A673 (cell line): Measurements from ENCODE around the gene ARSD. TPM values are rescaled to one million over a fixed set of nuclear protein-coding genes. Genes with fewer than 3 reads are reported as not detected.

Experiments used
- BruUV-seq: library from RNA; stranded (reverse); fragments of 400-500 nt; replicated peaks from 2 replicates; lab custom pipeline; 2021; lab: Mats Ljungman, UMichigan
- CTCF ChIA-PET: fragments of 300-600 bp; sonication (Branson Sonifier 250); formaldehyde crosslinking; loops from one replicate; lab custom pipeline; 2022; ENCODE audit warnings: antibody characterized with exemption; lab: Charles Lee
- POLR2A ChIA-PET: fragments of 300-600 bp; sonication (Branson Sonifier 250); formaldehyde crosslinking; loops from one replicate; lab custom pipeline; 2022; ENCODE audit warnings: antibody characterized with exemption; ENCODE audit not compliant: low non-redundant PET; lab: Charles Lee
- DNase-seq: peaks from one replicate; pipeline ENCODE4 v3.0.0-alpha.2; 2015; ENCODE audit warnings: low spot score
- H3K27ac ChIP-seq: fragments of 200-600 bp; sonication (generic); 2 replicates; pipeline ENCODE4 v1.5.1; 2016; ENCODE audit warnings: mixed run types, low read depth, mild to moderate bottlenecking, mixed read lengths, antibody characterized with exemption, low read length; ENCODE audit not compliant: poor library complexity, severe bottlenecking
- H3K27me3 ChIP-seq: fragments of 200-600 bp; sonication (generic); replicated peaks from 2 replicates; pipeline ENCODE4 v1.6.1; 2017; ENCODE audit warnings: mixed run types, low read depth, mild to moderate bottlenecking, mixed read lengths, antibody characterized with exemption, low read length; ENCODE audit not compliant: insufficient read depth, poor library complexity
- H3K36me3 ChIP-seq: fragments of 200-600 bp; sonication (generic); 2 replicates; pipeline ENCODE4 v1.6.1; 2016; ENCODE audit warnings: mixed run types, mild to moderate bottlenecking, mixed read lengths, antibody characterized with exemption, low read length; ENCODE audit not compliant: insufficient read depth, poor library complexity, severe bottlenecking
- H3K4me1 ChIP-seq: fragments of 200-600 bp; sonication (generic); 2 replicates; pipeline ENCODE4 v1.6.1; 2017; ENCODE audit warnings: mixed run types, mild to moderate bottlenecking, mixed read lengths, antibody characterized with exemption, low read length; ENCODE audit not compliant: insufficient read depth, poor library complexity, severe bottlenecking
- H3K4me3 ChIP-seq: fragments of 200-600 bp; sonication (generic); 2 replicates; pipeline ENCODE4 v1.5.1; 2016; ENCODE audit warnings: low read depth, mixed run types, mild to moderate bottlenecking, mixed read lengths, low read length; ENCODE audit not compliant: poor library complexity, severe bottlenecking
- H3K9me3 ChIP-seq: fragments of 200-600 bp; sonication (generic); 2 replicates; pipeline ENCODE4 v1.6.1; 2016; ENCODE audit warnings: mixed run types, low read depth, mild to moderate bottlenecking, mixed read lengths, antibody characterized with exemption, low read length; ENCODE audit not compliant: poor library complexity, severe bottlenecking
- CTCF ChIP-seq: fragments of 300-800, 200-600 bp; sonication (generic); conservative IDR thresholded peaks from 2 replicates; pipeline ENCODE4 v1.5.1; 2017; ENCODE audit warnings: low read depth, mild to moderate bottlenecking, antibody characterized with exemption, low read length, moderate library complexity, mixed read lengths
- EZH2 ChIP-seq: fragments of 200-600 bp; sonication (generic); IDR thresholded peaks from 2 replicates; pipeline ENCODE4 v1.6.1; 2017; ENCODE audit warnings: borderline replicate concordance, low read depth, mild to moderate bottlenecking, mixed read lengths, antibody characterized with exemption, low read length; ENCODE audit not compliant: poor library complexity, severe bottlenecking
- intact Hi-C: fragments of 100-400 bp; cut with micrococcal nuclease; formaldehyde crosslinking; loops from one replicate; pipeline ENCODE4 v1.10.0; 2022; ENCODE audit not compliant: unreplicated experiment
- total RNA-seq: library from RNA; stranded (reverse); gene quantifications from 2 replicates; pipeline ENCODE4 v1.2.3, GENCODE V29; 2021

ARSD gene
- total RNA-seq, 1 experiment from 2014 or later, result 1.2 TPM

GRCh38 chrX:2924151-2924550 lies 5.0 kb downstream of the ARSD start:
- no peak for DNase-seq
- ChIA-PET POLR2A (no interaction called here), CTCF (no interaction called here)
- TF ChIP-seq EZH2 (no peak), CTCF (no peak)
- no peak overlapping the region for H3K4me3 ChIP-seq
- H3K27me3 ChIP-seq, result peaks cover 4% of the 10 kb centered on the region
- no peaks in the 10 kb centered on the region for H3K36me3 ChIP-seq
- no peaks in the 10 kb centered on the region for H3K9me3 ChIP-seq
- H3K4me1 ChIP-seq, result no peaks in the 10 kb centered on the region
- no peak overlapping the region for H3K27ac ChIP-seq
- intact Hi-C loops, result no loop called here
- no TSS peak for BruUV-seq

GRCh38 chrX:2921750-2922149 lies 7.4 kb downstream of the ARSD start:
- intact Hi-C loops, result no loop called here
- POLR2A ChIA-PET, result no interaction called here
- CTCF ChIA-PET, result no interaction called here

GRCh38 chrX:2921193-2921592 lies 7.9 kb downstream of the ARSD start:
- no peaks in the 10 kb centered on the region for H3K9me3 ChIP-seq
- no peak overlapping the region for H3K4me3 ChIP-seq
- ChIA-PET POLR2A (no interaction called here), CTCF (interaction anchor here (0.6 kb wide), 1 partner anchor 46 kb away, joined by 13 read pairs; no protein-coding TSS in a partner anchor)
- no peak overlapping the region for H3K27ac ChIP-seq
- TF ChIP-seq CTCF (no peak), EZH2 (no peak)
- BruUV-seq, result no TSS peak
- no peaks in the 10 kb centered on the region for H3K27me3 ChIP-seq
- intact Hi-C loops, result no loop called here
- DNase-seq, result no peak
- H3K36me3 ChIP-seq, result no peaks in the 10 kb centered on the region
- no peaks in the 10 kb centered on the region for H3K4me1 ChIP-seq

More at GRCh38 chrX:2921750-2922149, 7.4 kb downstream of the ARSD start:
- H3K4me3 ChIP-seq, result no peak overlapping the region
- TF ChIP-seq CTCF (no peak), EZH2 (no peak)
- no peaks in the 10 kb centered on the region for H3K9me3 ChIP-seq
- H3K36me3 ChIP-seq, result no peaks in the 10 kb centered on the region
- DNase-seq, result no peak
- H3K4me1 ChIP-seq, result no peaks in the 10 kb centered on the region
- BruUV-seq, result no TSS peak
- H3K27me3 ChIP-seq, result no peaks in the 10 kb centered on the region
- H3K27ac ChIP-seq, result no peak overlapping the region
